HTR-8/SVneo (cell line): ENCODE measurements around the gene XIRP2.
"Not testable (repeated sequence)": the region's sequence is repeated elsewhere in the genome, so short reads cannot be mapped to it uniquely, and the experiment has no call there.

Experiments used
- DNase-seq: peaks from one replicate; pipeline ENCODE4 v3.0.0; 2011; ENCODE audit warnings: low spot score, mixed read lengths; ENCODE audit not compliant: insufficient read length
- FAIRE-seq: peaks from 2 replicates; lab custom pipeline; 2011; peaks lifted over from hg19 to GRCh38; lab: Jason Lieb, UNC

XIRP2 gene

GRCh38 chr2:167017021-167017420 lies 128.7 kb downstream of the XIRP2 start:
- DNase-seq (no peak), FAIRE-seq (no peak)

GRCh38 chr2:167018590-167018989 lies 130.3 kb downstream of the XIRP2 start:
- DNase-seq (no peak), FAIRE-seq (no peak)

GRCh38 chr2:167028503-167028902 lies 140.2 kb downstream of the XIRP2 start:
- FAIRE-seq, result no peak
- no peak for DNase-seq

- not testable (repeated sequence) for FAIRE-seq, DNase-seq
Measured at GRCh38 chr2:167034976-167035375, 146.7 kb downstream of the XIRP2 start.

- DNase-seq (no peak), FAIRE-seq (no peak)
Measured at GRCh38 chr2:167048829-167049228, 160.5 kb downstream of the XIRP2 start.

GRCh38 chr2:167049659-167050058 lies 161.4 kb downstream of the XIRP2 start:
- DNase-seq, result no peak
- FAIRE-seq, result no peak

GRCh38 chr2:167052825-167053224 lies 164.5 kb downstream of the XIRP2 start:
- no peak for FAIRE-seq

GRCh38 chr2:167054881-167055280 lies 166.6 kb downstream of the XIRP2 start:
- no peak for DNase-seq
- FAIRE-seq, result no peak

More at GRCh38 chr2:167052825-167053224, 164.5 kb downstream of the XIRP2 start:
- no peak for DNase-seq

GRCh38 chr2:167057446-167057845 lies 169.2 kb downstream of the XIRP2 start:
- DNase-seq (no peak), FAIRE-seq (no peak)

- no peak for FAIRE-seq
Measured at GRCh38 chr2:167059173-167059572, 170.9 kb downstream of the XIRP2 start.

GRCh38 chr2:167069855-167070254 lies 181.6 kb downstream of the XIRP2 start:
- no peak for FAIRE-seq
- no peak for DNase-seq

More at GRCh38 chr2:167059173-167059572, 170.9 kb downstream of the XIRP2 start:
- no peak for DNase-seq

GRCh38 chr2:167075708-167076107 lies 187.4 kb downstream of the XIRP2 start:
- FAIRE-seq, DNase-seq: not testable (repeated sequence)

GRCh38 chr2:167098931-167099330 lies 210.7 kb downstream of the XIRP2 start:
- not testable (repeated sequence) for DNase-seq, FAIRE-seq

GRCh38 chr2:167100506-167100905 lies 212.2 kb downstream of the XIRP2 start:
- DNase-seq (no peak), FAIRE-seq (no peak)

GRCh38 chr2:167103028-167103756 lies 214.9 kb downstream of the XIRP2 start:
- no peak for FAIRE-seq
- no peak for DNase-seq

- DNase-seq (no peak), FAIRE-seq (no peak)
Measured at GRCh38 chr2:167103757-167104133, 215.5 kb downstream of the XIRP2 start.

- no peak for FAIRE-seq
Measured at GRCh38 chr2:167104691-167105090, 216.4 kb downstream of the XIRP2 start.

GRCh38 chr2:167109682-167110081 lies 221.4 kb downstream of the XIRP2 start:
- FAIRE-seq, DNase-seq: not testable (repeated sequence)

More at GRCh38 chr2:167104691-167105090, 216.4 kb downstream of the XIRP2 start:
- DNase-seq, result no peak

- FAIRE-seq (no peak), DNase-seq (no peak)
Measured at GRCh38 chr2:167110345-167110744, 222.1 kb downstream of the XIRP2 start.

- no peak for FAIRE-seq
- peak; percentile 6 for DNase-seq
Measured at GRCh38 chr2:167114018-167114417, 225.7 kb downstream of the XIRP2 start.

- FAIRE-seq (no peak), DNase-seq (no peak)
Measured at GRCh38 chr2:167115541-167115940, 227.3 kb downstream of the XIRP2 start.

- DNase-seq, result no peak
- no peak for FAIRE-seq
Measured at GRCh38 chr2:167122389-167122788, 234.1 kb downstream of the XIRP2 start.
